HCT116 (cell line): Measurements from ENCODE around the gene GRM1. TPM values are rescaled to one million over a fixed set of nuclear protein-coding genes. Genes with fewer than 3 reads are reported as not detected.

ENCODE experiments used
- ATAC-seq: fragments of 200-7000 bp; cut with Tn5 transposase; 2 replicates; pipeline ENCODE4 v1.9.1; 2020; ENCODE audit warnings: mild to moderate bottlenecking, moderate library complexity
- BruUV-seq: library from RNA; stranded (reverse); fragments of 400-500 nt; replicated peaks from 2 replicates; lab custom pipeline; 2021; lab: Mats Ljungman, UMichigan
- CTCF ChIA-PET: fragments of 300-600 bp; sonication (Branson Sonifier 250); formaldehyde crosslinking; loops from one replicate; lab custom pipeline; 2021; ENCODE audit warnings: antibody characterized with exemption; lab: Charles Lee
- POLR2A ChIA-PET: fragments of 300-600, 350-600 bp; sonication (Branson Sonifier 250); formaldehyde crosslinking; loops from one replicate; lab custom pipeline; 2021; ENCODE audit warnings: antibody characterized with exemption; lab: Charles Lee
- RAD21 ChIA-PET, 2 experiments: fragments of 300-600 bp; sonication (Branson Sonifier 250); formaldehyde crosslinking; loops; one replicate each; lab custom pipeline; 2023; ENCODE audit warnings: low total read pairs in 2 of 2; ENCODE audit not compliant: uncharacterized antibody in 2 of 2, unreplicated experiment in 2 of 2, low non-redundant PET in 1 of 2; lab: Charles Lee
- DNase-seq: peaks from one replicate; pipeline ENCODE4 v3.0.0-alpha.2; 2010; ENCODE audit warnings: low read depth, low spot score
- H2AFZ ChIP-seq: fragments of 200-600 bp; shearing (Covaris generic), sonication (generic); 2 replicates; pipeline ENCODE4 v1.6.1; 2017; ENCODE audit warnings: low read depth, mixed run types, mixed read lengths, antibody characterized with exemption, low read length; ENCODE audit not compliant: poor library complexity, severe bottlenecking
- H3K27ac ChIP-seq: 2 replicates; pipeline ENCODE4 v1.5.1; 2012; ENCODE audit warnings: low read depth, low read length
- H3K27me3 ChIP-seq: fragments of 200-600 bp; sonication (generic); 2 replicates; pipeline ENCODE4 v1.6.1; 2016; ENCODE audit warnings: mixed run types, low read length, mixed read lengths; ENCODE audit not compliant: insufficient read depth
- H3K36me3 ChIP-seq, 2 experiments: fragments of 200-500 bp in 1 of 2; fragments of 200-600 bp in 1 of 2; sonication (Bioruptor generic) in 1 of 2; sonication (generic) in 1 of 2; 2 replicates each; pipeline versions ENCODE4 v1.5.1 to v1.6.1; 2014 to 2016; ENCODE audit warnings: low read length in 2 of 2, inconsistent platforms in 1 of 2, mixed read lengths in 1 of 2, mixed run types in 1 of 2; ENCODE audit not compliant: insufficient read depth in 2 of 2, control insufficient read depth in 1 of 2
- H3K4me1 ChIP-seq, 2 experiments: fragments of 200-600 bp in 1 of 2; sonication (generic) in 1 of 2; 2 replicates each; pipeline versions ENCODE4 v1.5.1 to v1.6.1; 2012 to 2017; ENCODE audit warnings: low read length in 2 of 2, inconsistent platforms in 1 of 2, mild to moderate bottlenecking in 1 of 2, mixed read lengths in 1 of 2, mixed run types in 1 of 2, moderate library complexity in 1 of 2; ENCODE audit not compliant: insufficient read depth in 2 of 2, control insufficient read depth in 1 of 2
- H3K4me2 ChIP-seq: fragments of 200-600 bp; sonication (generic); 2 replicates; pipeline ENCODE4 v1.6.1; 2017; ENCODE audit warnings: mixed run types, low read length, mixed read lengths
- H3K4me3 ChIP-seq, 2 experiments: fragments of 200-600 bp in 1 of 2; sonication (generic) in 1 of 2; replicated peaks in 1 of 2; 2 replicates each; pipeline ENCODE4 v1.5.1; 2011 to 2016; ENCODE audit warnings: low read length in 2 of 2, control low read depth in 1 of 2, low read depth in 1 of 2, mild to moderate bottlenecking in 1 of 2, mixed read lengths in 1 of 2, mixed run types in 1 of 2
- H3K79me2 ChIP-seq: fragments of 200-600 bp; sonication (generic); 2 replicates; pipeline ENCODE4 v1.6.1; 2017; ENCODE audit warnings: mild to moderate bottlenecking, mixed run types, low read length, moderate library complexity, mixed read lengths; ENCODE audit not compliant: insufficient read depth
- H3K9ac ChIP-seq: fragments of 200-600 bp; sonication (generic); 2 replicates; pipeline ENCODE4 v1.6.1; 2016; ENCODE audit warnings: low read length, mixed read lengths
- H3K9me2 ChIP-seq: fragments of 200-600 bp; sonication (generic), shearing (Covaris generic); 2 replicates; pipeline ENCODE4 v1.6.1; 2017; ENCODE audit warnings: mixed run types, mild to moderate bottlenecking, moderate library complexity; ENCODE audit not compliant: insufficient read depth
- H3K9me3 ChIP-seq, 2 experiments: fragments of 200-500 bp in 1 of 2; fragments of 200-600 bp in 1 of 2; sonication (Bioruptor generic) in 1 of 2; sonication (generic) in 1 of 2; 2 replicates each; pipeline ENCODE4 v1.6.1; 2014 to 2017; ENCODE audit warnings: low read length in 2 of 2, mixed read lengths in 2 of 2, inconsistent platforms in 1 of 2, low read depth in 1 of 2, mild to moderate bottlenecking in 1 of 2, mixed run types in 1 of 2, moderate library complexity in 1 of 2; ENCODE audit not compliant: control insufficient read depth in 1 of 2, insufficient read depth in 1 of 2
- H4K20me1 ChIP-seq: fragments of 200-600 bp; sonication (generic), shearing (Covaris generic); 2 replicates; pipeline ENCODE4 v1.6.1; 2017; ENCODE audit warnings: mixed run types, mild to moderate bottlenecking, moderate library complexity; ENCODE audit not compliant: insufficient read depth
- EGR1 ChIP-seq: IDR thresholded peaks from 2 replicates; pipeline ENCODE4 v1.6.1; 2012; ENCODE audit warnings: low read depth
- EZH2 ChIP-seq: fragments of 200-600 bp; sonication (generic); IDR thresholded peaks from 2 replicates; pipeline ENCODE4 v1.6.1; 2017; ENCODE audit warnings: antibody characterized with exemption, mixed run types
- EZH2phosphoT487 ChIP-seq: fragments of 200-600 bp; IDR thresholded peaks from 2 replicates; pipeline ENCODE4 v1.6.1; 2018; ENCODE audit warnings: antibody characterized with exemption, borderline replicate concordance
- FOSL1 ChIP-seq: IDR thresholded peaks from 2 replicates; pipeline ENCODE4 v1.6.1; 2012; ENCODE audit warnings: low read depth
- POLR2A ChIP-seq: IDR thresholded peaks from 2 replicates; pipeline ENCODE4 v1.7.0; 2011; ENCODE audit warnings: borderline replicate concordance; ENCODE audit not compliant: insufficient read depth, insufficient read length; ENCODE audit errors: extremely low read depth
- POLR2AphosphoS5 ChIP-seq: IDR thresholded peaks from 2 replicates; pipeline ENCODE4 v1.6.1; 2011; ENCODE audit warnings: mild to moderate bottlenecking, low read depth, low read length, moderate library complexity
- RAD21 ChIP-seq: IDR thresholded peaks from 2 replicates; pipeline ENCODE4 v1.6.1; 2012; ENCODE audit warnings: low read depth, mild to moderate bottlenecking
- SIN3A ChIP-seq: IDR thresholded peaks from 2 replicates; pipeline ENCODE4 v1.6.1; 2012; ENCODE audit warnings: low read depth
- SP1 ChIP-seq: IDR thresholded peaks from 2 replicates; pipeline ENCODE4 v1.6.1; 2012; ENCODE audit warnings: low read depth
- SRF ChIP-seq: IDR thresholded peaks from 2 replicates; pipeline ENCODE4 v1.6.1; 2012; ENCODE audit warnings: low read depth
- ZFX ChIP-seq: fragments of 450-650 bp; IDR thresholded peaks from 2 replicates; pipeline ENCODE4 v1.6.1; 2017
- ZNF274 ChIP-seq: fragments of 200-500 bp; sonication (Bioruptor generic); IDR thresholded peaks from 2 replicates; pipeline ENCODE4 v1.6.1; 2014; ENCODE audit warnings: mild to moderate bottlenecking, low read depth, low read length, inconsistent platforms
- intact Hi-C: fragments of 100-400 bp; cut with micrococcal nuclease; formaldehyde crosslinking; loops from 2 replicates; pipeline ENCODE4 v1.10.0; 2022
- total RNA-seq: library from RNA; stranded (reverse); gene quantifications from one replicate; pipeline ENCODE4 v1.2.1, GENCODE V29; 2021; ENCODE audit not compliant: unreplicated experiment
- TF ChIP-seq, protein P1 (sequence below): IDR thresholded peaks from 2 replicates; pipeline ENCODE4 v1.6.1; 2012; ENCODE audit warnings: low read depth
- TF ChIP-seq, protein P2 (sequence below): IDR thresholded peaks from 2 replicates; pipeline ENCODE4 v1.6.1; 2012
- TF ChIP-seq, protein P3 (sequence below): IDR thresholded peaks from 2 replicates; pipeline ENCODE4 v1.6.1; 2011; ENCODE audit warnings: mild to moderate bottlenecking, low read length, moderate library complexity; ENCODE audit not compliant: insufficient replicate concordance; ENCODE audit errors: extremely low read depth
- TF ChIP-seq, protein P4 (sequence below): IDR thresholded peaks from 2 replicates; pipeline ENCODE4 v1.6.1; 2012

Gene GRM1
- total RNA-seq, 1 experiment from 2014 or later, result not detected

DNA sequence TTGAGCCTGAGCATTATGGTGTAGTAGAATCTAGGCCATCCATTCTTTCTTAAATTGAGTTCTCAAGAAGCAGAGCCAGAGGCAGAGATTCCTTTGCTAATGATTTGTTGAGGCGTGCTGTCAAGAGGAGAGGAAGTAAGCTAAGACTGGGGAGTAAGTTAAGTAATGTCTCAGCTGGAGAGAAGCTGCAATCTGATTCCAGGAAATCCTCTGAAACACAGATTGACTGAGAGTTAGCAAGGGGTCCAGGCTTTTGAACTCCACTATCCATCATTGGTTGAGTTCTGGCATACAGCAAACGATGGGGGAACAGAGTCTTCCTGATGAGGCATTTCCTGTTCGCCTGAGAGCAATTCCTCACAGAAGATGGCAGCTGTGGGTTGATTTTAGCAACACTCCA, 307.3 kb downstream of the GRM1 start:
- no peak overlapping the region for H2AFZ ChIP-seq
- H3K27me3 ChIP-seq, result no peaks in the 10 kb centered on the region; the same call in 1 of the 2 replicates
- ChIA-PET POLR2A (no interaction called here), CTCF (no interaction called here), RAD21 (no interaction called here)
- no peaks in the 10 kb centered on the region for H3K9me2 ChIP-seq
- no peak overlapping the region for H3K27ac ChIP-seq
- H3K4me3 ChIP-seq, result no peak overlapping the region
- H3K9me3 ChIP-seq, result no peaks in the 10 kb centered on the region
- no peaks in the 10 kb centered on the region for H3K4me1 ChIP-seq
- no TSS peak for BruUV-seq
- ATAC-seq (no peak), DNase-seq (no peak)
- intact Hi-C loops, result no loop called here
- no peak overlapping the region for H3K9ac ChIP-seq
- no peak overlapping the region for H3K4me2 ChIP-seq
- H3K79me2 ChIP-seq, result no peaks in the 10 kb centered on the region
- no peaks in the 10 kb centered on the region for H4K20me1 ChIP-seq
- H3K36me3 ChIP-seq, result no peaks in the 10 kb centered on the region
- TF ChIP-seq POLR2A (no peak), SIN3A (no peak), FOSL1 (no peak), EZH2phosphoT487 (no peak), ZFX (no peak), RAD21 (no peak)

DNA sequence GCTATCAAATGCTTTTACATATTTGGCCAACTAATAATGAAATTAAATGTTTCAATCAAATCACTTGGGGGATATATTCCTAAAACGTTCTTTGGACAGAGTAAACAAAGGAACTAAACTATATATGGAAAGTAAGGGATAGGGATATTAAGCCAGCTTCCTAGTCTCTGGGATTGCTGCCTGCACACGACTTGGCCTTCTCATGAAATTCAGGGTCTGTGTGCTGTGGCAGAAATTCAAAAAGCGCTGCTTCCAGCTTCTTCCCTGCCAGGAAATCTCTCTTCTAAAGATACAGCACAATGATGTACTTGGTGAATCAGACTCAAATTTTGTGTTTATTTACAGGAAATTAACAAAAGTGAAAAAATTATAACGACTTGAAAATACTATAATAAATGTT, 308.5 kb downstream of the GRM1 start:
- DNase-seq (no peak), ATAC-seq (no peak)
- Histone ChIP-seq H3K9me3 (no peaks in the 10 kb centered on the region), H4K20me1 (no peaks in the 10 kb centered on the region), H3K4me2 (no peak overlapping the region), H3K9me2 (no peaks in the 10 kb centered on the region), H3K27ac (no peak overlapping the region), H3K79me2 (no peaks in the 10 kb centered on the region), H3K27me3 (no peaks in the 10 kb centered on the region), H2AFZ (no peak overlapping the region), H3K9ac (no peak overlapping the region), H3K4me3 (no peak overlapping the region), H3K4me1 (no peaks in the 10 kb centered on the region), H3K36me3 (no peaks in the 10 kb centered on the region)
- ChIA-PET POLR2A (no interaction called here), CTCF (no interaction called here), RAD21 (no interaction called here)
- intact Hi-C loops, result no loop called here
- no TSS peak for BruUV-seq
- TF ChIP-seq SRF (no peak), ZFX (no peak), FOSL1 (no peak), EZH2 (no peak), RAD21 (no peak), ZNF274 (no peak), EGR1 (no peak), SP1 (no peak), POLR2AphosphoS5 (no peak), SIN3A (no peak), POLR2A (no peak)
- TF ChIP-seq, protein P1, sequence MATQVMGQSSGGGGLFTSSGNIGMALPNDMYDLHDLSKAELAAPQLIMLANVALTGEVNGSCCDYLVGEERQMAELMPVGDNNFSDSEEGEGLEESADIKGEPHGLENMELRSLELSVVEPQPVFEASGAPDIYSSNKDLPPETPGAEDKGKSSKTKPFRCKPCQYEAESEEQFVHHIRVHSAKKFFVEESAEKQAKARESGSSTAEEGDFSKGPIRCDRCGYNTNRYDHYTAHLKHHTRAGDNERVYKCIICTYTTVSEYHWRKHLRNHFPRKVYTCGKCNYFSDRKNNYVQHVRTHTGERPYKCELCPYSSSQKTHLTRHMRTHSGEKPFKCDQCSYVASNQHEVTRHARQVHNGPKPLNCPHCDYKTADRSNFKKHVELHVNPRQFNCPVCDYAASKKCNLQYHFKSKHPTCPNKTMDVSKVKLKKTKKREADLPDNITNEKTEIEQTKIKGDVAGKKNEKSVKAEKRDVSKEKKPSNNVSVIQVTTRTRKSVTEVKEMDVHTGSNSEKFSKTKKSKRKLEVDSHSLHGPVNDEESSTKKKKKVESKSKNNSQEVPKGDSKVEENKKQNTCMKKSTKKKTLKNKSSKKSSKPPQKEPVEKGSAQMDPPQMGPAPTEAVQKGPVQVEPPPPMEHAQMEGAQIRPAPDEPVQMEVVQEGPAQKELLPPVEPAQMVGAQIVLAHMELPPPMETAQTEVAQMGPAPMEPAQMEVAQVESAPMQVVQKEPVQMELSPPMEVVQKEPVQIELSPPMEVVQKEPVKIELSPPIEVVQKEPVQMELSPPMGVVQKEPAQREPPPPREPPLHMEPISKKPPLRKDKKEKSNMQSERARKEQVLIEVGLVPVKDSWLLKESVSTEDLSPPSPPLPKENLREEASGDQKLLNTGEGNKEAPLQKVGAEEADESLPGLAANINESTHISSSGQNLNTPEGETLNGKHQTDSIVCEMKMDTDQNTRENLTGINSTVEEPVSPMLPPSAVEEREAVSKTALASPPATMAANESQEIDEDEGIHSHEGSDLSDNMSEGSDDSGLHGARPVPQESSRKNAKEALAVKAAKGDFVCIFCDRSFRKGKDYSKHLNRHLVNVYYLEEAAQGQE, result no peak
- TF ChIP-seq, protein P2, sequence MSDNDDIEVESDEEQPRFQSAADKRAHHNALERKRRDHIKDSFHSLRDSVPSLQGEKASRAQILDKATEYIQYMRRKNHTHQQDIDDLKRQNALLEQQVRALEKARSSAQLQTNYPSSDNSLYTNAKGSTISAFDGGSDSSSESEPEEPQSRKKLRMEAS, result no peak
- TF ChIP-seq, protein P3, sequence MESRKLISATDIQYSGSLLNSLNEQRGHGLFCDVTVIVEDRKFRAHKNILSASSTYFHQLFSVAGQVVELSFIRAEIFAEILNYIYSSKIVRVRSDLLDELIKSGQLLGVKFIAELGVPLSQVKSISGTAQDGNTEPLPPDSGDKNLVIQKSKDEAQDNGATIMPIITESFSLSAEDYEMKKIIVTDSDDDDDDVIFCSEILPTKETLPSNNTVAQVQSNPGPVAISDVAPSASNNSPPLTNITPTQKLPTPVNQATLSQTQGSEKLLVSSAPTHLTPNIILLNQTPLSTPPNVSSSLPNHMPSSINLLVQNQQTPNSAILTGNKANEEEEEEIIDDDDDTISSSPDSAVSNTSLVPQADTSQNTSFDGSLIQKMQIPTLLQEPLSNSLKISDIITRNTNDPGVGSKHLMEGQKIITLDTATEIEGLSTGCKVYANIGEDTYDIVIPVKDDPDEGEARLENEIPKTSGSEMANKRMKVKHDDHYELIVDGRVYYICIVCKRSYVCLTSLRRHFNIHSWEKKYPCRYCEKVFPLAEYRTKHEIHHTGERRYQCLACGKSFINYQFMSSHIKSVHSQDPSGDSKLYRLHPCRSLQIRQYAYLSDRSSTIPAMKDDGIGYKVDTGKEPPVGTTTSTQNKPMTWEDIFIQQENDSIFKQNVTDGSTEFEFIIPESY, result no peak
- TF ChIP-seq, protein P4, sequence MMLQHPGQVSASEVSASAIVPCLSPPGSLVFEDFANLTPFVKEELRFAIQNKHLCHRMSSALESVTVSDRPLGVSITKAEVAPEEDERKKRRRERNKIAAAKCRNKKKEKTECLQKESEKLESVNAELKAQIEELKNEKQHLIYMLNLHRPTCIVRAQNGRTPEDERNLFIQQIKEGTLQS, result no peak
